ENCODE measurements around the gene TPO.

The TPO gene

GRCh38 chr2:1584691-1585485 is 171.6 kb downstream of the TPO start:
- peak; percentile 16 for DNase-seq (ENCODE audit: low spot score)

GRCh38 chr2:1585635-1586034 is 172.4 kb downstream of the TPO start:
- no peak for DNase-seq (ENCODE audit: low spot score)

- no peak for DNase-seq (ENCODE audit: low spot score)
Observed at GRCh38 chr2:1586251-1586922, 173.1 kb downstream of the TPO start.

- DNase-seq (ENCODE audit: low spot score) = peak; percentile 93
Observed at GRCh38 chr2:1586923-1587840, 173.9 kb downstream of the TPO start.

- peak; percentile 62 for DNase-seq (ENCODE audit: low spot score)
Observed at GRCh38 chr2:1588051-1588977, 175.1 kb downstream of the TPO start.

- DNase-seq (ENCODE audit: low spot score) = peak; percentile 71
Observed at GRCh38 chr2:1588978-1589621, 175.8 kb downstream of the TPO start.

GRCh38 chr2:1590596-1591460 is 177.6 kb downstream of the TPO start:
- DNase-seq (ENCODE audit: low spot score) = no peak

GRCh38 chr2:1591461-1591770 is 178.2 kb downstream of the TPO start:
- DNase-seq (ENCODE audit: low spot score) = no peak

All from SW480 (cell line).